PC-3 (cell line): ENCODE measurements around the gene EFHC2. TPM values are rescaled to one million over a fixed set of nuclear protein-coding genes. Genes with fewer than 3 reads are reported as not detected.

ENCODE experiments used
- ATAC-seq: fragments of 200-7000 bp; cut with Tn5 transposase; 2 replicates; pipeline ENCODE4 v1.9.1; 2020; ENCODE audit warnings: mild to moderate bottlenecking, moderate library complexity
- BruUV-seq: library from RNA; stranded (reverse); fragments of 400-500 nt; replicated peaks from 2 replicates; lab custom pipeline; 2021; lab: Mats Ljungman, UMichigan
- CTCF ChIA-PET: fragments of 300-600 bp; sonication (Branson Sonifier 250); formaldehyde crosslinking; loops from one replicate; lab custom pipeline; 2022; ENCODE audit warnings: antibody characterized with exemption; lab: Charles Lee
- POLR2A ChIA-PET: fragments of 300-600 bp; sonication (Branson Sonifier 250); formaldehyde crosslinking; loops from one replicate; lab custom pipeline; 2022; ENCODE audit warnings: antibody characterized with exemption; ENCODE audit not compliant: unreplicated experiment; lab: Charles Lee
- DNase-seq: peaks from one replicate; pipeline ENCODE4 v3.0.0-alpha.2; 2015
- H2AFZ ChIP-seq: fragments of 300-600 bp; sonication (generic); 2 replicates; pipeline ENCODE4 v1.6.0; 2016; ENCODE audit warnings: antibody characterized with exemption, low read length
- H3F3A ChIP-seq: fragments of 300-600 bp; sonication (generic); one replicate; pipeline ENCODE4 v1.6.0; 2017; ENCODE audit warnings: antibody characterized with exemption, low read length, control low read depth, mild to moderate bottlenecking; ENCODE audit not compliant: unreplicated experiment
- H3K27ac ChIP-seq: fragments of 300-600 bp; sonication (generic); 2 replicates; pipeline ENCODE4 v1.5.1; 2016; ENCODE audit warnings: mild to moderate bottlenecking, low read length
- H3K27me3 ChIP-seq: fragments of 300-600 bp; sonication (generic); 2 replicates; pipeline ENCODE4 v1.6.1; 2016; ENCODE audit warnings: low read length, mixed read lengths
- H3K36me3 ChIP-seq: fragments of 300-600 bp; sonication (generic); 2 replicates; pipeline ENCODE4 v1.6.1; 2016; ENCODE audit warnings: low read depth, mixed run types, low read length, mixed read lengths
- H3K4me1 ChIP-seq: fragments of 300-600 bp; sonication (generic); 2 replicates; pipeline ENCODE4 v1.5.1; 2016; ENCODE audit warnings: low read length; ENCODE audit not compliant: insufficient read depth
- H3K4me2 ChIP-seq: fragments of 300-600 bp; sonication (generic); 2 replicates; pipeline ENCODE4 v1.6.0; 2016; ENCODE audit warnings: low read length
- H3K4me3 ChIP-seq: fragments of 300-600 bp; sonication (generic); 2 replicates; pipeline ENCODE4 v1.5.1; 2016; ENCODE audit warnings: mild to moderate bottlenecking, low read length, mixed read lengths
- H3K79me2 ChIP-seq: fragments of 300-600 bp; sonication (generic); 2 replicates; pipeline ENCODE4 v1.6.1; 2017; ENCODE audit warnings: low read length, mixed read lengths
- H3K9ac ChIP-seq: fragments of 300-600 bp; sonication (generic); 2 replicates; pipeline ENCODE4 v1.6.0; 2016; ENCODE audit warnings: mild to moderate bottlenecking, low read length
- H3K9me2 ChIP-seq: fragments of 300-600 bp; sonication (generic); replicated peaks from 2 replicates; pipeline ENCODE4 v1.6.1; 2016; ENCODE audit warnings: mixed run types, low read length, mixed read lengths
- H3K9me3 ChIP-seq: fragments of 300-600 bp; sonication (generic); 2 replicates; pipeline ENCODE4 v1.6.1; 2016; ENCODE audit warnings: low read length, mixed read lengths
- H4K20me1 ChIP-seq: fragments of 300-600 bp; sonication (generic); 2 replicates; pipeline ENCODE4 v1.6.1; 2016; ENCODE audit warnings: low read length, mixed read lengths
- CTCF ChIP-seq: fragments of 300-600 bp; sonication (generic); conservative IDR thresholded peaks from 2 replicates; pipeline ENCODE4 v1.5.1; 2017; ENCODE audit warnings: antibody characterized with exemption, low read depth, mild to moderate bottlenecking, low read length
- EZH2 ChIP-seq: fragments of 300-600 bp; sonication (generic); IDR thresholded peaks from one replicate; pipeline ENCODE4 v1.6.1; 2017; ENCODE audit warnings: antibody characterized with exemption, mild to moderate bottlenecking, low read length; ENCODE audit not compliant: unreplicated experiment
- EZH2phosphoT487 ChIP-seq: fragments of 300-600 bp; sonication (generic); IDR thresholded peaks from 2 replicates; pipeline ENCODE4 v1.6.1; 2018; ENCODE audit warnings: mild to moderate bottlenecking, antibody characterized with exemption, low read length, borderline replicate concordance
- intact Hi-C: fragments of 100-400 bp; cut with micrococcal nuclease; formaldehyde crosslinking; loops from 2 replicates; pipeline ENCODE4 v1.9.0; 2023
- total RNA-seq: library from RNA; depleted of rRNA; stranded (reverse); fragments of >200 nt; gene quantifications from 2 replicates; pipeline ENCODE4 v1.2.3, GENCODE V29; 2014

Gene EFHC2
- total RNA-seq, 1 experiment from 2014 or later: 0.40 TPM

GRCh38 chrX:44291468-44292092 is 51.9 kb downstream of the EFHC2 start:
- Histone ChIP-seq H3K9me3 (no peaks in the 10 kb centered on the region), H2AFZ (no peak overlapping the region), H3K4me3 (no peak overlapping the region), H3F3A (no peaks in the 10 kb centered on the region), H3K27ac (no peak overlapping the region), H3K36me3 (no peaks in the 10 kb centered on the region), H3K27me3 (no peaks in the 10 kb centered on the region), H4K20me1 (no peaks in the 10 kb centered on the region), H3K4me2 (no peak overlapping the region), H3K9me2 (no peaks in the 10 kb centered on the region), H3K9ac (no peak overlapping the region), H3K79me2 (no peaks in the 10 kb centered on the region), H3K4me1 (no peaks in the 10 kb centered on the region)
- intact Hi-C loops: no loop called here
- DNase-seq (no peak), ATAC-seq (no peak)
- TF ChIP-seq EZH2phosphoT487 (no peak), CTCF (no peak), EZH2 (no peak)
- POLR2A ChIA-PET: no interaction called here
- CTCF ChIA-PET: no interaction called here
- BruUV-seq: no TSS peak

- Histone ChIP-seq H3K36me3 (no peaks in the 10 kb centered on the region), H3K79me2 (no peaks in the 10 kb centered on the region), H3F3A (no peaks in the 10 kb centered on the region), H3K9ac (no peak overlapping the region), H3K27ac (no peak overlapping the region), H3K27me3 (no peaks in the 10 kb centered on the region), H3K4me2 (no peak overlapping the region), H3K4me1 (no peaks in the 10 kb centered on the region), H3K9me3 (no peaks in the 10 kb centered on the region), H4K20me1 (no peaks in the 10 kb centered on the region), H3K4me3 (no peak overlapping the region), H3K9me2 (no peaks in the 10 kb centered on the region), H2AFZ (no peak overlapping the region)
- intact Hi-C loops: no loop called here
- no peak for DNase-seq
- ChIA-PET CTCF (no interaction called here), POLR2A (no interaction called here)
- no peak for TF ChIP-seq EZH2phosphoT487
- TF ChIP-seq EZH2: no peak
- no peak for TF ChIP-seq CTCF
- no TSS peak for BruUV-seq
- no peak for ATAC-seq
Observed at GRCh38 chrX:44290718-44291117, 52.8 kb downstream of the EFHC2 start.

GRCh38 chrX:44282753-44283152 is 60.7 kb downstream of the EFHC2 start:
- Histone ChIP-seq H3K4me2 (no peak overlapping the region), H3K9ac (no peak overlapping the region), H3K36me3 (no peaks in the 10 kb centered on the region), H3K4me1 (no peaks in the 10 kb centered on the region), H3K27me3 (no peaks in the 10 kb centered on the region), H3K9me2 (no peaks in the 10 kb centered on the region), H2AFZ (no peak overlapping the region), H3K79me2 (no peaks in the 10 kb centered on the region), H3K27ac (no peak overlapping the region), H3K4me3 (no peak overlapping the region), H3F3A (no peaks in the 10 kb centered on the region), H3K9me3 (no peaks in the 10 kb centered on the region), H4K20me1 (no peaks in the 10 kb centered on the region)
- POLR2A ChIA-PET: no interaction called here
- CTCF ChIA-PET: no interaction called here
- no TSS peak for BruUV-seq
- no peak for ATAC-seq
- intact Hi-C loops: no loop called here
- DNase-seq: no peak
- no peak for TF ChIP-seq EZH2phosphoT487
